Right hindlimb (tissue), 1 donor: ENCODE data around the gene FFAR1.

Experiments used
- DNase-seq: peaks from one replicate; pipeline ENCODE4 v3.0.0-alpha.2; 2018

The FFAR1 gene, protein sequence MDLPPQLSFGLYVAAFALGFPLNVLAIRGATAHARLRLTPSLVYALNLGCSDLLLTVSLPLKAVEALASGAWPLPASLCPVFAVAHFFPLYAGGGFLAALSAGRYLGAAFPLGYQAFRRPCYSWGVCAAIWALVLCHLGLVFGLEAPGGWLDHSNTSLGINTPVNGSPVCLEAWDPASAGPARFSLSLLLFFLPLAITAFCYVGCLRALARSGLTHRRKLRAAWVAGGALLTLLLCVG (N-terminal part only)

DNA sequence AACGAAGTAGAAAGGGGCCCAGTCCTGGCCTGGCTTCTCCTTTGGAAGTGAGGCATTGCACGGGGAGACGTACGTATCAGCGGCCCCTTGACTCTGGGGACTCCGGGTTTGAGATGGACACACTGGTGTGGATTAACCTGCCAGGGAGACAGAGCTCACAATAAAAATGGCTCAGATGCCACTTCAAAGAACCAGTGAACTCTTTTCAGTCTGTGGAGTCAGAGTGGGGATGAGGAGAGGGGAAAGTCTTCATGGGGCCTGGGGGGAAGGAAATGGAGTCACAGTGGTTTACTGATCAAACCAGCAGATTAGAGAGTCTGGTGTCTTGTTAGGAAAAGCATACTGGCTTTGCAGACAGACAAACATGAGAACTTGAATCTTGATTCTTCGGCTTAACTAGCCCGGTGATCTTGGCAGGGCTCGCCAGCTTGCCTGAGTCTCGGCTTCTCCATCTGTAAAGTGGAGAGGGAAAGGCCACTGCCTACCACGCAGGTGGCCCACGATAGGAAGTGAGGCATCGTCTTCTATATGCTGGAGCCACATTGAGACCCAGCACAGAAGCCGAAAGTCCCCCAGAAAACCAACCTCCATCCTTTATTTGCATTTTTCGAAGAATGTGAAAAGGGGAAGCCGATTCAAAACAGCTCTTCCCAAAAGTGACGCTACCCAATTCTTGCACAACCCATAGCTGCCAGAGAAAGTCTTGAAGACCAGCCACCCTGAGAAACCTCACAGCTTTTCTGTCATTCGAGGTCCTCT, at the start of gene FFAR1:
Gene FFAR1 (plus strand): TSS at position 732 of the 759 bp plus-strand sequence. CDS start 3,650 bp downstream, outside the sequence.
- no peak for DNase-seq

DNA sequence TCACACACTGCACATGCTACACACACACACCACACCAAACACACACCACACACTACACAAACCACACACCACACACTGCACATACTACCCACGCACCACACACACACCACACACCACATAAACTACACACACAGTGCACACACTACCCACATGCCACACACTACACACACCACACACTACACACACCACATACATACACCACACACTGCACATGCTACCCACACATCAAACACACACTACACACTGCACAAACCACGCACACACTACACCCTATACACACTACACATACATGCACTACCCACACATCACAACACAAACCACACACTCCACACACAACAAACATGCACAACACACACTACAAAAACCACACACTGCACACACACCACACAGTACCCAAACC, 49.8 kb upstream of the FFAR1 start:
- DNase-seq, result no peak

DNA sequence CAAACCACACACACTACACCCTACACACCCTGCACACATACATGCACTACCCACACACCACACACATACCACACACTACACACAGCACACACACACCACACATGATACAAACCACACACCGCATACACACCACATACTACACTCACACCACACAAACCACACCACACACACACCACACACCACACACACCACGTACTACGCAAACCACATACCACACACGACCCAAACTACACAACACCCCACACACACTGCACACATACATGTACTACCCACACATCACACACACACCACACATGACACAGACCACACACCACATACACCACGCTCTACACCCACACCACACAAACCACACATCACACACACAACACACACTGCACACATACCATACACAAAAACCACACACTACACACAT, 49.1 kb upstream of the FFAR1 start:
- DNase-seq, result no peak

DNA sequence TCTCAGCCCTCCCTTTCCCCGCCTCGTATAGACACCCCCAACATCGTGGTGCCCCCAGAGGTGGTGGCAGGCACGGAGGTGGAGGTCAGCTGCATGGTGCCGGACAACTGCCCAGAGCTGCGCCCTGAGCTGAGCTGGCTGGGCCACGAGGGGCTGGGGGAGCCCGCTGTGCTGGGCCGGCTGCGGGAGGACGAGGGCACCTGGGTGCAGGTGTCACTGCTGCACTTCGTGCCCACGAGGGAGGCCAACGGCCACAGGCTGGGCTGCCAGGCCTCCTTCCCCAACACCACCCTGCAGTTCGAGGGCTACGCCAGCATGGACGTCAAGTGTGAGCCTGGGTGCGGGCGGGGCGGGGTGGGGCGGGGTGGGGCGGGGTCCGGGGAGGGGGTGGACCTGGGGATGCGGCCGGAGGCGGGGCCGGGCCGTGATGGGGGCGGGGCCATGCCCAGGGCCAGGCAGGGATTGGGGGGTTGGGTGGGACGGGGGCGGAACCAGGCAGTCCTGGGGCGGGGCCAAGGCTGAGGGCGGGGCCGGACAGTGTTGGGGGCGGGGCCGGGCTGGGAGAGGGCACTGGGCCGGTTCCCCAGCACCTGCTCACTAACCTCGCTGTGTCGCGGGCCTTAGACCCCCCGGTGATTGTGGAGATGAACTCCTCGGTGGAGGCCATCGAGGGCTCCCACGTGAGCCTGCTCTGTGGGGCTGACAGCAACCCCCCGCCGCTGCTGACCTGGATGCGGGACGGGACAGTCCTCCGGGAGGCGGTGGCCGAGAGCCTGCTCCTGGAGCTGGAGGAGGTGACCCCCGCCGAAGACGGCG, 48.0 kb upstream of the FFAR1 start:
- DNase-seq, result no peak

DNA sequence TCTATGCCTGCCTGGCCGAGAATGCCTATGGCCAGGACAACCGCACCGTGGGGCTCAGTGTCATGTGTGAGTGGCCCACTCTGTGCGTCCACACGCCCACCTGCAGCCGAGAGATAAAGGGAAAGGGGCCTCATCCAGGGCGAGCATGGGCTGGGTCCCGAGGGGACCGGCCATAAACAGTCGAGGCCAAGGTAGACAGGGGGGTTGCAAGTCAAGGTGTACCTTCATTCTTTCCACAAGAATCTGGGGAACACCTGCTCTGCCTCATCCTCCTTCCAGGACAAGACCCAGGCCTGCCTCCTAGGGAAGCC, 47.4 kb upstream of the FFAR1 start:
- no peak for DNase-seq

DNA sequence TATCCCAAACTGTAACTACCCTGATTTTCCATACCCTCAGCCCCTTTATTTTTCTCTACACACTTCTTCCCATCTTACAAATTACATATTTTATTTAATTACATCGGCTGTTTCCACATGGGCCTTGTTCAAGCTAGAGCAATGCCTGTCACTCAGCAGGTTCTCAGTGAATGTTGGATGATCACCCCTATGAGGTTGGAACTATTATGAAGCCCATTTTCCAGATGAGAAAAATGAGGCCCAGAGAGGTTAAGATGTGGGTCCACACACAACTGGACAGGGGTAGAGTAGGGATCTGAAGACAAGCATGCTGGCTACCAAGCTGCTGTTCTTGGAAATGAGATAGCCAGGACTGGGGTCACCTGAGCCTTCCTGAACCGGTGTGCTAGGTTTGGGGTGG, 45.7 kb upstream of the FFAR1 start:
- DNase-seq, result no peak

DNA sequence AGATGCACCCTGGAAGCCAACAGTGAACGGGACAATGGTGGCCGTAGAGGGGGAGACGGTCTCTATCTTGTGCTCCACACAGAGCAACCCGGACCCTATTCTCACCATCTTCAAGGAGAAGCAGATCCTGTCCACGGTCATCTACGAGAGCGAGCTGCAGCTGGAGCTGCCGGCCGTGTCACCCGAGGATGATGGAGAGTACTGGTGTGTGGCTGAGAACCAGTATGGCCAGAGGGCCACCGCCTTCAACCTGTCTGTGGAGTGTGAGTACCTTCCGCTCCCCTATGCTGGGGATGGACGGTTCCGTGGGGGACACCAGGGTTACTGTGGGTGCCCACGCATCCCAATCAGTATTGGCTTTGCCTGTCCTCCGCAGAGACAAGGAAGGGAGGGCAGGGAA, 45.3 kb upstream of the FFAR1 start:
- no peak for DNase-seq

DNA sequence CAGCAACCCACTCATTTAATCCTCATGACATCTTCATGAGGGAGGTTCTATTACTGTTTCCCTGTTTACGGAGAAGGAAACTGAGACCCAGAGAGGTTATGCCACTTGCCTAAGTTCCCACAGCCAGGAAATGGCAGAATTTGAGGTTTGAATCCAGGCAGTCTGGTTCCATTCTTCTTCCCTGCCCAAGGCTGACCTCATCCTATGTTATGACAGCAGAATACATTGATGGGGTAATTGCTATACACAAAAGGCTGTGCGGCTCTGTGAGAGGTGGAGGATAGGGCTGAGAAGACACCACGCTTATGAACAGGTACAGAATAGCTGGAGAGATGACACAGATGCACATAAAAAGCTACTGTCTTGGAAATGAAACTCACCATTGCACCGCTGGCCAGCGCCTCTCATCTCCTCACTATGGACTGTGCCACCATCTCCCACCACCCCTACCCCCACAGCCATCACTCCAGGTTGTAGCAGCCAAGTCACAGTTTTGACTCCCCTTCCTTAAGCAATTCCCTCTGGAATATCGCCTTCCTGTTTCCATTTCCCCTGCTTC, 44.3 kb upstream of the FFAR1 start:
- DNase-seq, result no peak

DNA sequence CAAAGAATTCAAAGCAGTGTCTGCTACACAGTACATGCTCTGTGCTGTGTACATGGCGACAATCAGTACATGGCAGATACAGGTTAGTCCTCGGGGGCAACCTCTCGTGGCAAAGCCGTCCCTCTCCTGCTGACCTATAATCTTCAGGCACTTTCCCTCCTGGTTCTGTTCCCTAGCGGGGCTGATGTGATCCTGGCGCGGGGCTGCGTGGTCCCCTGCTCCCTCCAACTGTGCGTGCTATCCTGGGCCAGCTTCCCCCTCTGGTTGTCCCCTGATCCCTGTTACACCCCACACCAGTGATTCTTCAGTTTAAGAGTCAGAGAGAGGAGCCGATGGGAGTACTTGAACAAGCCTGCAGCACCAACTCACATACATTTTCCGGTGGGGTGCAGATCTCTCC, 43.7 kb upstream of the FFAR1 start:
- no peak for DNase-seq

DNA sequence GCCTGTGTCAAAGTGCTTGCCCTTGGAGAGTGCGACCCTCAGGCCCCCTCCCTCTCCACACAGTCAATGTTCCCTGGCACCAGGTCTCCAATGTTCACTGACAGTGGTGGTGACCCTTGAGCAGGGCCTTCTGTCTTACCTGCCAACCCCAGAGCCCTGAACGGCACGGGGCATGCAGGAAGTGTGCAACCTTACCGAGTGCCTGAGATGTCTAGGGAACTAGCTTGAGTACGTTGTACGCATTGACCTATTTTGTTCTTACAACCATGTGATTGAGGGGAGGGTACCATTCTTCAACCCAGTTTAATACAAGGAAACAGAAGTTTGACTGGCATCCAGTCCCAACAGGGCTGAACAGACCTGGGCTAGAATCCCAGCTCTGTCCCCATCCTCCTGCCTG, 42.5 kb upstream of the FFAR1 start:
- DNase-seq, result no peak

DNA sequence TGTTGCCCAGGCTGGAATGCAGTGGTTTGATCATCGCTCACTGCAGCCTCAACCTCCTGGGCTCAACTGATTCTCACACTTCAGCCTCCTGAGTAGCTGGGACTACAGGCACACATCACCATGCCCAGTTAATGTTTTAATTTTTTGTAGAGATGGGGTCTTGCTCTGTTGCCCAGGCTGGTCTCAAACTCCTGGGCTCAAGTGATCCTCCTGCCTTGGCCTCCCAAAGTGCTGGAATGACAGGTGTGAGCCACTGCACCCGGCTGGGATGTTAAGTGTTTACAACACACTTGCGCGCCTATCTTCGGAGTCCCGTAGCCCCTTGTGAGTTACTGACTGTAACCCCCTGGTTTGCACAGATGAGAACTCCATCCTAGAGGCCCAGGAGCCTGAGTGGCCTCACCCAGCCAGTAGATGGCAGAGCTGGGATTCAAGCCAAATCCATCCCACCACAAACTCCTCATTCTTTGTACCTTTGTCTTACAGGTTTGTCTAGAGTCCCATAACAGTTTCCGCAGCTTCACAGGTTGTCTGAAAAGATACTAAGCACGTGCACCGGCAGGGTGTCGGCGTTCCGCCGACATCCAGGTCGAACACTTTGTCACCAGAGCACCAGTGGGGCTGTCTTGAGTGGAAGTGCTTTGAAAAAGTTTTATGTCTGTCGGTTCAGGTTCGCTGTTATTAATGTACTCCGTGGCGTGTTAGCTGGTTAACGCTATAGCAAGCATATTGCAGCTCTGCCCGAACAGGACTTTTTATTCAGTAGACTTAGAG, 41.0 kb upstream of the FFAR1 start:
- DNase-seq, result no peak

DNA sequence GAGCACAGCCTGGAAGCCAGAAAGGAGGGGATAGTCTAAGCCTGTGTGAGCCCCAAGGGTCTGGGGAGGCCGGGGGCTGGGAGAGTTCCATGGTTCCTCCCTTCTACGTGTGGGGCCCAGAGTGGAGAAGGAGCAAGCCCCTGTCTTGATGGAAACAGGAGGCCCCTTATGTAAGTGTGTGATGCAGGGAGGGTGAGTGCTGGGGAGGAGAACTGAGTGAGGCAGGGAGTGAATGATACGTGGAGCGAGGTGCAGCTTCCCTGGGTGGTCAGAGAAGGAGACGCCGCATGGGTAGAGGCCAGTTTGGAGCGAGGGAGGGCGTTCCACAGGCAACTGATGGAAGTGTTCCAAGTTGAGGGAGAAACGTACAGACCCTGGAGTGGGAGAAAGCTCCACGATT, 39.8 kb upstream of the FFAR1 start:
- peak; percentile 79 for DNase-seq

DNA sequence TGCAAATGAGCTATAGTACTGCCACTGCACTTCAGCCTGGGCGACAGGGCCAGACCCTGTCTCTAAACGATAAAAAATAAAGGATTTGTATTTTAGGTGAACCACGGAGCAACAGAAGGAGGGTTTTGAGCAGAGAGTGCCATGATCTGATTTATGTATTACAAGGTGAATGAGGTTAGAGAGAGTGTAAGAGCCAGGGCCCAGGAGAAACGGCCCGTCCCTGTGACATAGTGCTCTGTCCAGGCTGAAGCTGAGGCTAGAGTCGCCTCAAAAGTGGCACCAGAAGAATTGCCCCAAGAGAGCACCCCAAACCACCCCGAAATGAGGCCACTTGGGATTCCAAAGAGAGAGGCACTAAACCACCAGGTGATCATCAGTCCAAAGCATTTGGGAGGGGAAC, 38.8 kb upstream of the FFAR1 start:
- no peak for DNase-seq

DNA sequence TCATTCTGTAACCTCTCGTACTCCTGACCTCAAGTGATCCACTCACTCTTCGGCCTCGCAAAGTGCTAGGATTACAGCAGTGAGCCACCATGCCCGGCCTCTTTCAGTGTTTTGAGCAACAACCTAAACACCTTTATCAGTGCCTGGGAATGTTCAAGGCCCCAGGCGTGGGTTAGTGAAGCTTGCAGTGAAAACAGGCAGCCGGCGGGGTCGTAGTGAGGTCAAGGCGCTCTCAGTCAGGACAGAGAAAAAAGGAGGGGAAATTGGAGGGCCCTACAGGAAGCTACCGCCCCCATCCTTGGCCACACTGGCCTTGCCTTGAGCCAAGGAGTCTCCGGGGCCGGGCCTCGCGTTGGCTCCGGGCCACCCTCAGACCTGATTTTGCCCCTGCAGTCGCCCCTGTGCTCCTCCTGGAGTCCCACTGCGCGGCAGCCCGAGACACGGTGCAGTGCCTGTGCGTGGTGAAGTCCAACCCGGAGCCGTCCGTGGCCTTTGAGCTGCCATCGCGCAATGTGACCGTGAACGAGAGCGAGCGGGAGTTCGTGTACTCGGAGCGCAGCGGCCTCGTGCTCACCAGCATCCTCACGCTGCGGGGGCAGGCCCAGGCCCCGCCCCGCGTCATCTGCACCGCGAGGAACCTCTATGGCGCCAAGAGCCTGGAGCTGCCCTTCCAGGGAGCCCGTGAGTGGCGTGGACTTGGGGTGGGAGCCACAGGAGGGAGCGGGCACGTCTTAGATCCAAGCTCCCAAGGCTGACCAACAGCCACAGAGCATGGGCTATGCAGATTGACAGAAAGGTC, 38.0 kb upstream of the FFAR1 start:
- DNase-seq, result peak; percentile 84

DNA sequence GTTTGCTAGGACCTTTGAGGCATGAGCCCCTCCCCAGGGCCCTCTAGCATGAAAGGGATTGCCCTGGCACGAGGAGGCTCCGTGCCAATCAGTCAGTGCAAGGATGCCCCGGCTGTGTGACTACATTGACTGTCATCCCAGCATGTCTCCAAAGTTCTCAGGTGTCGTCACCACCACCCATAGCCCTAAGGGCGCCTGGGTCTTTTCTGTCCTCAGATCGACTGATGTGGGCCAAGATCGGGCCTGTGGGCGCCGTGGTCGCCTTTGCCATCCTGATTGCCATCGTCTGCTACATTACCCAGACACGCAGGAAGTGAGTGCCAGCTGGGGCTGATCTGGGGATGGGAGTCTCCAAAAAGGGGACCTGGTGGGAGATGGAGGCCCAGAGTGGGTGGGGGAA, 37.4 kb upstream of the FFAR1 start:
- no peak for DNase-seq

DNA sequence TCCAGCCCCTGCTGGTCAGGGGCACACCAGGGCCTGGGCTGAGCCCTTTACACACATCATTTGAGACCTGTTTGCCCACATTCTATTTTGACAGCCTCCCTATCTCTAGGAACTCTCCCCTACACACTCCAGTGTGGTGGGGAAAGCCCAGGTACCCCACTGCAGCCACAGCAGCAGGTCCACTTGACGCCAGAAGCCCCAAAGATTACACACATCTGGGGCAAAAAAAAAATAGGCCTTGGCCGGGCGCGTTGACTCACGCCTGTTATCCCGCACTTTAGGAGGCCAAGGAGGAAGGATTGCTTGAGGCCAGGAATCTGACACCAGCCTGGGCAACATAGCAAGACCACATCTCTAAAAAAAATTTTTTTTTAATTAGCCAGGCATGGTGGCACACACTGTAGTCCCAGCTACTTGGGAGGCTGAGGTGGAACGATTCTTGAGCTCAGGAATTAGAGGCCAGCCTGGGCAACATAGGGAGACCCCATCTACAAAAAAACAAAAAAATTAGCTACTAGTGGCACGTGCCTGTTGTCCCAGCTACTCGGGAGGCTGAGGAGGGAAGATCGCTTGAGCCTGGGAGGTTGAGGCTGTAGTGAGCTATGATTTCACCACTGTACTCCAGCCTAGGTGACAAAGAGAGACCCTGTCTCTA, 36.8 kb upstream of the FFAR1 start:
- DNase-seq, result no peak

DNA sequence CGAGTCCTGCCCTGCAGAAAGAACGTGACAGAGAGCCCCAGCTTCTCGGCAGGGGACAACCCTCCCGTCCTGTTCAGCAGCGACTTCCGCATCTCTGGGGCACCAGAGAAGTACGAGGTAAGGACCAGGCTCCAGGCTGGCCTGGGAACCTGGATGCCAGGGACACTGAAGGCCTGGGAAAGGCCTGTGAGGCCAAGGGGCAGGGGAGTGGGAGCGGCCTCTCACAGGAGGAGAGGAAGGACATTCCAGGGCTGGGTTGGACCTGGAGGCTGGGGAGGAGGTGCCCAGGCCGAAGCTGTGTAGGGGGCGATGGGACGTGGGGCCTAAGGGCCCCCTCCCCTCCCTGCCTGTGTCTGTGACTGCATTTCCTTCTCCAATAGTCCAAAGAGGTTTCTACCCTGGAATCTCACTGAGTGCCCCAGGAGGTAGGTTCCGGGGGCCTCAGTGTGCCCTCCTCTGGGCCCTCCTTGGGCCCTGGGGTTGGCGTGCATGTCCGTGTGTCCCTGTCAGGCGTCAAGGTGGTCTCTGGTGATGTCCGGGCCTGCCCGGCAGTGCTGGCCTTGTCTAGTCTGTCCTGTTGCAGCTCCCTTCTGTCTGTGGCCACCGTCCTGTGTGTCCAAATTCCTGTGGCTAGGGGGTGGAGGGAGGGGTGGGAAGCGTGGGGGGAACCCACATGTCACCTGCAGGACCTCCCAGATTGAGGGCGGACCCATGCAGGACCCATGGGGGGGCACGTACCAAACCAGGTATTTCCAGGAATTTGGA, 35.6 kb upstream of the FFAR1 start:
- no peak for DNase-seq

DNA sequence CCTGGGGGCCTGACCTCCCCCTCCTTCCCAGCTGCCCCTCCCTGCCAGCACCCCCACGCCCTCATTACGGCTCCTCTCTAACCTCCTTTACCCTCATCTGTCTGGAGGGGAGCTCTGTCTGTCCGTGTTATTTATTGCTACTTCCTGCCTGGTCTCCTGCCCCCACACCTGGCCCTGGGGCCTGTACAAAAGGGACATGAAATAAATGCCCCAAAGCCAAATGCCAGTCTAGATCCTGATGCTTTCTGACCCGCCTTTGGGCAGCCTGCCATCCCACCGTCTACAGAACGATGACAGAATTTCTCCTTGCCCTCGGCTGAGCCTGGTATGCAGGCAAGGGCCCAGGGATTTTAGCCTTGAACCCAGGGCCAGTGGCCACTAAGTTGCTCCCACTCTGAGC, 34.1 kb upstream of the FFAR1 start:
- no peak for DNase-seq

DNA sequence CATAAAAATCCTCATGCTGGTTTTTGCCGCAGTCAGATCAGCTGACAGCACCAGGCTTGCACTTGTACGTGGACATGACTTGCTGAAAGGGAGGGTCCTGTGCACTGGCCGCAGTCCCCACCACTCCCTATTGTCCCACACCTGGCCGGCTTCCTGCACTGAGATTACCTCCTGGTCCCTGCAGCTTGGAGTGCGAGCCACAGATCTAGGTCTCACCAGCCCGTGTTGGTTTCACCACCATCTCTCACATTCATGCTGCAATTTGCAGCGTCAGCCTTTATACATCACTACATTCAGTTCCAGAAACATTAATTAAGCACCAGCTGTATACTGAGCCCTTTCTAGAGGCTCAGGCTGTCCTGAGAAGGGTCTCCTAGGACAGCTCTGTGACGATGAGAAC, 33.7 kb upstream of the FFAR1 start:
- no peak for DNase-seq

DNA sequence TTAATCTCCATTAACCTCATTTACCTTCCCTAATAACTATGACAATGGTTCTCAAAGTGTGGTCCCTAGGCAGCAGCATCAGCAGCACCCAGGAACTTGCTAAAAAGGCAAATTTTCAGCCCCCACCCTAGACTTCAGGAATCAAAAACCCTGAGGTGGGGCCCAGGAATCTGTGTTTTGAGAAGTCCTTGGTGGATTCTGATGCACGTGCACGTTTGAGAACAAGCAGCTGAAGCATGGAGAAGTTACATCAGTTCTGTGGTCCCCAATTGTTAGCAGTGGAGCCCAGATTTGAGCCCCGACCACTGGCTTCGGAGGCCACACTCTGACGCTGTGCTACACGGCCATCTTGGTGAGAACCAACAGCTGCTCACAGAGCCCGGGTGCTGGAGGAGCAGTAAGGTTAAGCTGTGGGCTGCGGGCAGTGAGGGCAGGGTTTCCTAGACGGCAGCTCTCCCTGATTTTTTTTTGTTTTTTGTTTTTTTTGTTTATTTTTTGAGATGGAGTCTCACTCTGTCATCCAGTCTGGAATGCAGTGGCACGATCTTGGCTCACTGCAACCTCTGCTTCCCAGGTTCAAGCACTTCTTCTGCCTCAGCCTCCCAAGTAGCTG, 32.7 kb upstream of the FFAR1 start:
- no peak for DNase-seq
